ENCODE results near the gene SLC16A8.

DNA sequence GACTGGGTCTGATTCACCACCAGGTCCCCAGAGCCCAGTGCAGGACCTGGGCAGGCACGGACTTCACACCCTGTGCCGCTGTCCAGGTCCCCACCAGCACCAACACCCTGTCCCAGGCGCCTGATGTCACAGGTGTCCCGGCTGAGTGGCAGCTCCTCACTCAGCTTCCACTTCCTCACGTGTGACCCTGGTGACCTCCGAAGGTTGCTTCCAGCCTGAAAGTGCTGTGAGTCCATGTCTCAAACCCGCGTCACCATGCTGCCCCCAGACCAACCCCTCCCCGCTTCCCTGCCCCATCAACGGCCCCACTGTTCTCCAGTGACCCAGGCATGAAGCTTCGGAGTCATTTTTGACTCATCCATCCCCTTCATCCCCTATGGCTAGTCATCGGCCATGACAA lies 52.5 kb downstream of the SLC16A8 start:
- TF ChIP-seq, protein P1, sequence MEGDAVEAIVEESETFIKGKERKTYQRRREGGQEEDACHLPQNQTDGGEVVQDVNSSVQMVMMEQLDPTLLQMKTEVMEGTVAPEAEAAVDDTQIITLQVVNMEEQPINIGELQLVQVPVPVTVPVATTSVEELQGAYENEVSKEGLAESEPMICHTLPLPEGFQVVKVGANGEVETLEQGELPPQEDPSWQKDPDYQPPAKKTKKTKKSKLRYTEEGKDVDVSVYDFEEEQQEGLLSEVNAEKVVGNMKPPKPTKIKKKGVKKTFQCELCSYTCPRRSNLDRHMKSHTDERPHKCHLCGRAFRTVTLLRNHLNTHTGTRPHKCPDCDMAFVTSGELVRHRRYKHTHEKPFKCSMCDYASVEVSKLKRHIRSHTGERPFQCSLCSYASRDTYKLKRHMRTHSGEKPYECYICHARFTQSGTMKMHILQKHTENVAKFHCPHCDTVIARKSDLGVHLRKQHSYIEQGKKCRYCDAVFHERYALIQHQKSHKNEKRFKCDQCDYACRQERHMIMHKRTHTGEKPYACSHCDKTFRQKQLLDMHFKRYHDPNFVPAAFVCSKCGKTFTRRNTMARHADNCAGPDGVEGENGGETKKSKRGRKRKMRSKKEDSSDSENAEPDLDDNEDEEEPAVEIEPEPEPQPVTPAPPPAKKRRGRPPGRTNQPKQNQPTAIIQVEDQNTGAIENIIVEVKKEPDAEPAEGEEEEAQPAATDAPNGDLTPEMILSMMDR (IDR thresholded peaks at IDR 0.05; ENCODE audit: low read length): no peak
- no peak for TF ChIP-seq EZH2 (optimal IDR thresholded peaks at IDR 0.05; ENCODE audit: low read depth, low read length)
